Activated CD8-positive, alpha-beta T cell treated with anti-CD3 and anti-CD28 coated beads for 36 hours (primary cell): ENCODE results near the gene RNPEP. TPM values are rescaled to one million over a fixed set of nuclear protein-coding genes. Genes with fewer than 3 reads are reported as not detected.
A peak's percentile ranks its signal among the peaks of the same experiment; 100 is the strongest.

Source experiments
- ATAC-seq: fragments of 200-7000 bp; cut with Tn5 transposase; one replicate; pipeline ENCODE4 v1.10.0; 2021; ENCODE audit warnings: mild to moderate bottlenecking, moderate library complexity
- CTCF ChIA-PET: fragments of 350-600 bp; sonication (Branson Sonifier 250); formaldehyde crosslinking; loops from one replicate; lab custom pipeline; 2021; ENCODE audit warnings: antibody characterized with exemption; lab: Charles Lee
- POLR2A ChIA-PET: fragments of 350-600 bp; sonication (Branson Sonifier 250); formaldehyde crosslinking; loops from one replicate; lab custom pipeline; 2021; ENCODE audit warnings: antibody characterized with exemption; lab: Charles Lee
- DNase-seq: peaks from one replicate; pipeline ENCODE4 v3.0.0-alpha.2; 2020
- H3K27ac Mint-ChIP-seq: one replicate; pipeline ENCODE4 v1.8.0; 2021; ENCODE audit warnings: mild to moderate bottlenecking, mixed read lengths
- H3K27me3 Mint-ChIP-seq: one replicate; pipeline ENCODE4 v1.8.0; 2021; ENCODE audit warnings: mixed read lengths
- H3K36me3 Mint-ChIP-seq: one replicate; pipeline ENCODE4 v1.8.0; 2021; ENCODE audit warnings: low read depth, mixed read lengths
- H3K4me1 Mint-ChIP-seq: one replicate; pipeline ENCODE4 v1.8.0; 2021; ENCODE audit warnings: low read depth, mixed read lengths
- H3K4me3 Mint-ChIP-seq: one replicate; pipeline ENCODE4 v1.8.0; 2021; ENCODE audit warnings: mild to moderate bottlenecking, moderate library complexity, mixed read lengths
- H3K9me3 Mint-ChIP-seq: one replicate; pipeline ENCODE4 v1.8.0; 2021; ENCODE audit warnings: mixed read lengths
- CTCF ChIP-seq: fragments of 200-600 bp; IDR thresholded peaks from one replicate; pipeline ENCODE4 v1.8.0; 2022; ENCODE audit warnings: antibody characterized with exemption, mild to moderate bottlenecking
- intact Hi-C: fragments of 100-400 bp; cut with micrococcal nuclease; formaldehyde crosslinking; loops from one replicate; pipeline ENCODE4 v1.10.0; 2022
- total RNA-seq, 2 experiments: library from RNA; stranded (reverse); gene quantifications; one replicate each; pipeline ENCODE4 v1.2.3, GENCODE V29; 2021

Gene RNPEP
- total RNA-seq, result 10 to 100 TPM; 37.8 to 39.5 TPM

GRCh38 chr1:201982623-201983379 is at the start of gene RNPEP:
Gene RNPEP, plus strand, starts transcription at chr1:201982648. Its CDS starts 19 bp downstream, at chr1:201982667.
- intact Hi-C loops, result no loop called here
- ChIA-PET POLR2A (interaction anchor here (0.8 to 1.4 kb wide), 9 partner anchors 9 to 165 kb away, joined by 3 to 5 read pairs (median 3); partner anchors contain the start of genes IPO9 and TIMM17A), CTCF (interaction anchor here (2.1 to 6.4 kb wide), 3 partner anchors 10 to 87 kb away, joined by 10 to 34 read pairs (median 31); no protein-coding TSS in a partner anchor)
- Mint-ChIP-seq H3K27me3 (no peaks in the 10 kb centered on the region), H3K4me1 (peaks cover 22% of the 10 kb centered on the region), H3K4me3 (peak within 1 kb of the TSS; percentile 92), H3K27ac (peak within 1 kb of the TSS; percentile 87), H3K36me3 (peaks cover 4% of the 10 kb centered on the region), H3K9me3 (no peaks in the 10 kb centered on the region)
- DNase-seq (peak; percentile 65), ATAC-seq (peak; percentile 82)
- TF ChIP-seq CTCF, result no peak

GRCh38 chr1:201933840-201934430 is 48.5 kb upstream of the RNPEP start:
- H3K36me3 Mint-ChIP-seq, result no peaks in the 10 kb centered on the region
- no peak for DNase-seq

GRCh38 chr1:201937624-201938213 is 44.7 kb upstream of the RNPEP start:
- ATAC-seq, result no peak
- ChIA-PET POLR2A (no interaction called here), CTCF (no interaction called here)
- Mint-ChIP-seq H3K4me3 (no peak overlapping the region), H3K4me1 (no peaks in the 10 kb centered on the region), H3K27me3 (peaks cover 7% of the 10 kb centered on the region), H3K27ac (no peak overlapping the region), H3K9me3 (no peaks in the 10 kb centered on the region), H3K36me3 (no peaks in the 10 kb centered on the region)
- TF ChIP-seq CTCF, result no peak
- intact Hi-C loops, result no loop called here
- no peak for DNase-seq

More at GRCh38 chr1:201933840-201934430, 48.5 kb upstream of the RNPEP start:
- CTCF ChIA-PET, result no interaction called here
- Mint-ChIP-seq H3K4me1 (no peaks in the 10 kb centered on the region), H3K9me3 (no peaks in the 10 kb centered on the region), H3K4me3 (no peak overlapping the region), H3K27me3 (peaks cover 7% of the 10 kb centered on the region), H3K27ac (no peak overlapping the region)
- no peak for ATAC-seq
- no peak for TF ChIP-seq CTCF
- POLR2A ChIA-PET, result no interaction called here
- intact Hi-C loops, result no loop called here

GRCh38 chr1:201938440-201939035 is 43.9 kb upstream of the RNPEP start:
- DNase-seq (no peak), ATAC-seq (no peak)
- TF ChIP-seq CTCF, result no peak
- Mint-ChIP-seq H3K36me3 (no peaks in the 10 kb centered on the region), H3K9me3 (no peaks in the 10 kb centered on the region), H3K4me3 (no peak overlapping the region), H3K27me3 (peaks cover 11% of the 10 kb centered on the region), H3K27ac (no peak overlapping the region), H3K4me1 (no peaks in the 10 kb centered on the region)
- intact Hi-C loops, result no loop called here
- POLR2A ChIA-PET, result no interaction called here
- CTCF ChIA-PET, result interaction anchor here (1.3 kb wide), 1 partner anchor 61 kb away, joined by 3 read pairs; no protein-coding TSS in a partner anchor
